ENCODE data around the gene PLP1. TPM values are rescaled to one million over a fixed set of nuclear protein-coding genes. Genes with fewer than 3 reads are reported as not detected.

Gene PLP1
- total and polyA plus RNA-seq, 2 of the 8 experiments (the other 6 are each of a cell fraction or from before 2014, with no cell fraction given) = 49.2 to 218 TPM

GRCh38 chrX:103756736-103757135 is 19.9 kb upstream of the PLP1 start (continued):
- no peak for TF ChIP-seq CHD7 (IDR thresholded peaks at IDR 0.05; ENCODE audit: insufficient replicate concordance, low read length)
- TF ChIP-seq, protein P1, sequence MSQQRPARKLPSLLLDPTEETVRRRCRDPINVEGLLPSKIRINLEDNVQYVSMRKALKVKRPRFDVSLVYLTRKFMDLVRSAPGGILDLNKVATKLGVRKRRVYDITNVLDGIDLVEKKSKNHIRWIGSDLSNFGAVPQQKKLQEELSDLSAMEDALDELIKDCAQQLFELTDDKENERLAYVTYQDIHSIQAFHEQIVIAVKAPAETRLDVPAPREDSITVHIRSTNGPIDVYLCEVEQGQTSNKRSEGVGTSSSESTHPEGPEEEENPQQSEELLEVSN (IDR thresholded peaks at IDR 0.05) = no peak
- no peak for TF ChIP-seq RBBP5 (IDR thresholded peaks at IDR 0.05; ENCODE audit: borderline replicate concordance, low read depth, low read length)
- TF ChIP-seq EP300 (IDR thresholded peaks at IDR 0.05; ENCODE audit: borderline replicate concordance in 1 of 2, low read depth in 2 of 2, low read length in 2 of 2) = no peak
- no peak for TF ChIP-seq EGR1 (IDR thresholded peaks at IDR 0.05; ENCODE audit: borderline replicate concordance, low read depth, low read length)
- no peak for TF ChIP-seq KDM4A (IDR thresholded peaks at IDR 0.05; ENCODE audit: low read depth, low read length, severe bottlenecking)
- no peak for TF ChIP-seq NRF1 (IDR thresholded peaks at IDR 0.05; ENCODE audit: low read depth, low read length)
- TF ChIP-seq PHF8 (conservative IDR thresholded peaks at IDR 0.05; ENCODE audit: low read depth, low read length) = no peak
- TF ChIP-seq HDAC6 (IDR thresholded peaks at IDR 0.05; ENCODE audit: low read depth, low read length) = no peak
- TF ChIP-seq TEAD4 (IDR thresholded peaks at IDR 0.05; ENCODE audit: low read depth, low read length) = no peak
